ENCODE measurements around the gene LRRC27.

LRRC27 gene

GRCh38 chr10:132355297-132355696 lies 23.3 kb downstream of the LRRC27 start:
- H3K27me3 ChIP-seq (replicated peaks; ENCODE audit: control insufficient read depth, insufficient read depth, low read length) = no peaks in the 10 kb centered on the region
- H3K9ac ChIP-seq (ENCODE audit: low read length) = no peak overlapping the region
- peaks cover 8% of the 10 kb centered on the region for H3K4me1 ChIP-seq (ENCODE audit: control insufficient read depth, insufficient read depth, low read length)
- H3K36me3 ChIP-seq (ENCODE audit: control insufficient read depth, insufficient read depth, low read length, severe bottlenecking) = peaks cover 4% of the 10 kb centered on the region
- no peaks in the 10 kb centered on the region for H3K9me3 ChIP-seq (ENCODE audit: control insufficient read depth, low read length)
- DNase-seq (ENCODE audit: low read depth) = no peak
- H3K4me3 ChIP-seq (ENCODE audit: low read length) = no peak overlapping the region

DNA sequence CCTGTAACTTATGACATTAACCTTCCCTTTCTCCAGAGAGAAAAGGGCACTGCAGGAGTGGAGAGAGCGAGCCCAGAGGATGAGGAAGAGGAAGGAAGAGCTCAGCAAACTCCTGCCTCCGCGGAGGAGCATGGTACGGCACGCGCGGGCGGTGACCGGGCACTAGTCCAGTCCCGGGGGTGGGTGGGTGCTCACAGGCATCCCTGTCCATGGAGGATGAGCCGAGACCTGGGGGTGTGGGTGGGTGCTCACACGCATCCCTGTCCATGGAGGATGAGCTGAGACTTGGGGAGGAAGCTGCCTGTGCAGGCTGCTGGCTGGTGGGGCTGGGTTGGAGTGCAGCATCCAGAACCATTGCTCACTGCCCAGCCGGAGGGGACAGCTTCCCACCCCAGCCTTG lies 23.8 kb downstream of the LRRC27 start:
- Histone ChIP-seq H3K27me3 (replicated peaks; ENCODE audit: control insufficient read depth, insufficient read depth, low read length) (no peaks in the 10 kb centered on the region), H3K36me3 (ENCODE audit: control insufficient read depth, insufficient read depth, low read length, severe bottlenecking) (peaks cover 4% of the 10 kb centered on the region), H3K4me1 (ENCODE audit: control insufficient read depth, insufficient read depth, low read length) (peaks cover 8% of the 10 kb centered on the region), H3K9me3 (ENCODE audit: control insufficient read depth, low read length) (no peaks in the 10 kb centered on the region), H3K4me3 (ENCODE audit: low read length) (no peak overlapping the region), H3K9ac (ENCODE audit: low read length) (no peak overlapping the region)
- DNase-seq (ENCODE audit: low read depth) = no peak

DNA sequence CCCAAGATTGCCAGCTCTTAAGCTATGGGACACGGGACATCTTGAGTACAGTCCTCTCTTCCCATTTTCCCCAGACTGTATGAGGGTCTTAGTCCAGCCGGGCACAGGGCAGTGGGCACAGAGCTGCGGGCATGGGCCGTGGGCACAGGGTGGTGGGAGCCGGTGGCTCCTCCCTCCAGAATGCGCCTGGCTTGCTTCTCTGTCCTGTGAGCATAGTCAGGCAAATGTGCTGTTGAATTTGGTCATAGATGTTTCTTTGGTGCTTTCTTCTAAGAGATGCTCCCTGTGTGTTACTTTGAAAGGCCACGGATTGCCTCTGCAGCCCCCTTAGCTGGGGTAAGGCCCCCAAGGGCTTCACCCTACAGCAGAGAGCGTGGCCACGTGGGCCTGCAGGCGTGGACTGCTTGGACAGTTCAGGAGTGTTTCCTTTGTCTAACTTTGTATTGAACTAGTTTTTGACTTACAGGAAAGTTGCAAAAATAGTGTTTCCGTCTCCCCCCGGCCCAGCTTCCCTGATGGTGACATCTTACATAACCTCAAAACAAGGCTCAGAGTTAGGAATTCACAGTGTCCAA lies 24.7 kb downstream of the LRRC27 start:
- no peaks in the 10 kb centered on the region for H3K9me3 ChIP-seq (ENCODE audit: control insufficient read depth, low read length)
- H3K27me3 ChIP-seq (replicated peaks; ENCODE audit: control insufficient read depth, insufficient read depth, low read length) = no peaks in the 10 kb centered on the region
- peaks cover 8% of the 10 kb centered on the region for H3K4me1 ChIP-seq (ENCODE audit: control insufficient read depth, insufficient read depth, low read length)

DNA sequence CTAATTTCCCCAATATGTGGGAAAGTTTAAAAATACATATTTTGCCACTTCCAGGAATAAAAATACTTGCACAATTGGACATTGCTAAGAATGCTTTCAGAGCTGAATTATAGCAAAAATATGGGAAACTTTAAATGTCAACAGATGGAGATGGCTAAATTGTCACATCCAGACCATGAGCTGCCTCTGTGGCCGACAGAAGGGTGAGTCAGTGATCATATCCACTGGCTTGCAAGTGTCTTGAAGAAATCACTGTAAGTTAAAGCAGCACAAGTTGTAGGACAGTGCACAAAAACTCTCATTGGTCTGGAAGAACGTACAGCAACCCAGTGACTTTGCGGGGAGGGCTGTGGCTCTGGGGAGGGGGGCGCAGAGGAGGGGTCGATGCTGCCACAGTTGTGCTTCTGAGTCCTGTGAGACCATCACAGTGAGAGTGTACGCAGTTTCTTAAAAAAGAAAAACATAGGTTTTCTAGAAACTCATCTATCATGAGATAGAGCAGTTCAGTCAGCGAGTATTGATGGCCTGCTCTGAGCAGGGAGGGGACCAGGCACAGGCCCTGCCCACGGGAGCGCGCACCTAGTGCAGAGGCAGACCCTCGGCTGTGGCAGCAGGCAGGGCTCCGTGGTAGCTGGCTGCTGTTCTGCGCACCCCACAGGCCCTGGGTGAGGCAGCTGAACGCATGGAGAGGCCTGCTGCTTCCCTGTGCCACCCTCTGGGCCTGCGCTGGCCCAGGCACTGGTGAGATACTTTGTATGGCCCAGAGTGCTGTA lies 25.5 kb downstream of the LRRC27 start:
- H3K9ac ChIP-seq (ENCODE audit: low read length) = no peak overlapping the region
- H3K4me1 ChIP-seq (ENCODE audit: control insufficient read depth, insufficient read depth, low read length) = peaks cover 8% of the 10 kb centered on the region
- H3K36me3 ChIP-seq (ENCODE audit: control insufficient read depth, insufficient read depth, low read length, severe bottlenecking) = peaks cover 8% of the 10 kb centered on the region
- DNase-seq (ENCODE audit: low read depth) = no peak
- no peak overlapping the region for H3K4me3 ChIP-seq (ENCODE audit: low read length)
- H3K9me3 ChIP-seq (ENCODE audit: control insufficient read depth, low read length) = no peaks in the 10 kb centered on the region
- H3K27me3 ChIP-seq (replicated peaks; ENCODE audit: control insufficient read depth, insufficient read depth, low read length) = no peaks in the 10 kb centered on the region

More for the DNA sequence above, 24.7 kb downstream of the LRRC27 start:
- peaks cover 8% of the 10 kb centered on the region for H3K36me3 ChIP-seq (ENCODE audit: control insufficient read depth, insufficient read depth, low read length, severe bottlenecking)
- H3K4me3 ChIP-seq (ENCODE audit: low read length) = no peak overlapping the region
- H3K9ac ChIP-seq (ENCODE audit: low read length) = no peak overlapping the region
- DNase-seq (ENCODE audit: low read depth) = no peak

- H3K9ac ChIP-seq (ENCODE audit: low read length) = no peak overlapping the region
- H3K9me3 ChIP-seq (ENCODE audit: control insufficient read depth, low read length) = no peaks in the 10 kb centered on the region
- H3K27me3 ChIP-seq (replicated peaks; ENCODE audit: control insufficient read depth, insufficient read depth, low read length) = no peaks in the 10 kb centered on the region
- no peak for DNase-seq (ENCODE audit: low read depth)
- H3K4me3 ChIP-seq (ENCODE audit: low read length) = no peak overlapping the region
- H3K36me3 ChIP-seq (ENCODE audit: control insufficient read depth, insufficient read depth, low read length, severe bottlenecking) = peaks cover 9% of the 10 kb centered on the region
- H3K4me1 ChIP-seq (ENCODE audit: control insufficient read depth, insufficient read depth, low read length) = peaks cover 8% of the 10 kb centered on the region
These were observed 27.5 kb downstream of the LRRC27 start for GRCh38 chr10:132359305-132360040.

- H3K4me1 ChIP-seq (ENCODE audit: control insufficient read depth, insufficient read depth, low read length) = peaks cover 8% of the 10 kb centered on the region
- no peak overlapping the region for H3K4me3 ChIP-seq (ENCODE audit: low read length)
- no peak overlapping the region for H3K9ac ChIP-seq (ENCODE audit: low read length)
- DNase-seq (ENCODE audit: low read depth) = peak; percentile 38
- peaks cover 11% of the 10 kb centered on the region for H3K36me3 ChIP-seq (ENCODE audit: control insufficient read depth, insufficient read depth, low read length, severe bottlenecking)
- no peaks in the 10 kb centered on the region for H3K27me3 ChIP-seq (replicated peaks; ENCODE audit: control insufficient read depth, insufficient read depth, low read length)
- H3K9me3 ChIP-seq (ENCODE audit: control insufficient read depth, low read length) = no peaks in the 10 kb centered on the region
These were observed 28.9 kb downstream of the LRRC27 start for GRCh38 chr10:132360766-132361447.

GRCh38 chr10:132361581-132362101 lies 29.6 kb downstream of the LRRC27 start:
- H3K4me3 ChIP-seq (ENCODE audit: low read length) = no peak overlapping the region
- peaks cover 19% of the 10 kb centered on the region for H3K36me3 ChIP-seq (ENCODE audit: control insufficient read depth, insufficient read depth, low read length, severe bottlenecking)
- H3K27me3 ChIP-seq (replicated peaks; ENCODE audit: control insufficient read depth, insufficient read depth, low read length) = no peaks in the 10 kb centered on the region
- no peak for DNase-seq (ENCODE audit: low read depth)
- H3K4me1 ChIP-seq (ENCODE audit: control insufficient read depth, insufficient read depth, low read length) = peaks cover 8% of the 10 kb centered on the region
- no peaks in the 10 kb centered on the region for H3K9me3 ChIP-seq (ENCODE audit: control insufficient read depth, low read length)
- H3K9ac ChIP-seq (ENCODE audit: low read length) = no peak overlapping the region

GRCh38 chr10:132362151-132362611 lies 30.2 kb downstream of the LRRC27 start:
- Histone ChIP-seq H3K27me3 (replicated peaks; ENCODE audit: control insufficient read depth, insufficient read depth, low read length) (no peaks in the 10 kb centered on the region), H3K4me1 (ENCODE audit: control insufficient read depth, insufficient read depth, low read length) (peaks cover 8% of the 10 kb centered on the region), H3K36me3 (ENCODE audit: control insufficient read depth, insufficient read depth, low read length, severe bottlenecking) (peaks cover 19% of the 10 kb centered on the region), H3K9ac (ENCODE audit: low read length) (no peak overlapping the region), H3K9me3 (ENCODE audit: control insufficient read depth, low read length) (no peaks in the 10 kb centered on the region), H3K4me3 (ENCODE audit: low read length) (no peak overlapping the region)
- DNase-seq (ENCODE audit: low read depth) = no peak

- H3K9me3 ChIP-seq (ENCODE audit: control insufficient read depth, low read length) = no peaks in the 10 kb centered on the region
- H3K4me1 ChIP-seq (ENCODE audit: control insufficient read depth, insufficient read depth, low read length) = no peaks in the 10 kb centered on the region
- H3K36me3 ChIP-seq (ENCODE audit: control insufficient read depth, insufficient read depth, low read length, severe bottlenecking) = peaks cover 19% of the 10 kb centered on the region
- no peak for DNase-seq (ENCODE audit: low read depth)
- H3K4me3 ChIP-seq (ENCODE audit: low read length) = no peak overlapping the region
- no peak overlapping the region for H3K9ac ChIP-seq (ENCODE audit: low read length)
- no peaks in the 10 kb centered on the region for H3K27me3 ChIP-seq (replicated peaks; ENCODE audit: control insufficient read depth, insufficient read depth, low read length)
These were observed 31.4 kb downstream of the LRRC27 start for GRCh38 chr10:132363376-132363775.

DNA sequence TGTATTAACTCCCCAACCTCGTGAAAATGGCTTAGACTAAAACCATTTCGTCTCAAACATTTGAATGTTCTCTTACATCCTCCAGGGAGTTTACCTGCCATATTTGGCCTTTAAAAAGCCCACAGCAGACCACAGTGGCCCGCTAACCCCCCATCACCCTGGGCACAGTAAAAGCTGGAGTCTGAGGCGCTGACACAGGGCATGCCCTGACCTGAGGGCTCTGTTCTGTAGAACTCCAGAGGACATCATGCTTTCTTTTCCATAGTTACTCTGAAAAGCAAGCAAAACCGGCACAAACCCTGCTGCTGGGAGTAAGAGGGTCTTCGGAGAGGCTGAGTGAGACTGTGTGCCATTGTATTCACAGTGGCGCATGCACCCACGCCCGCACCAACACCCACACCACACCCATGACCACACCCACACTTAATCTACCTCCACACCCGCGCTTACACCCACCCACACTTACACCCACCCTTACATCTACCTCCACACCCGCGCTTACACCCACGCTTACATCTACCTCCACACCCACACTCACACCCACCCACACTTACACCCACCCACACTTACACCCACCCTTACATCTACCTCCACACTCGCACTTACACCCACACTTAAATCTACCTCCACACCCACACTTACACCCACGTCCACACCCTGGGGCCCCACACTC lies 32.1 kb downstream of the LRRC27 start:
- Histone ChIP-seq H3K9me3 (ENCODE audit: control insufficient read depth, low read length) (no peaks in the 10 kb centered on the region), H3K36me3 (ENCODE audit: control insufficient read depth, insufficient read depth, low read length, severe bottlenecking) (peaks cover 19% of the 10 kb centered on the region), H3K4me1 (ENCODE audit: control insufficient read depth, insufficient read depth, low read length) (peaks cover 4% of the 10 kb centered on the region), H3K27me3 (replicated peaks; ENCODE audit: control insufficient read depth, insufficient read depth, low read length) (no peaks in the 10 kb centered on the region), H3K9ac (ENCODE audit: low read length) (no peak overlapping the region), H3K4me3 (ENCODE audit: low read length) (no peak overlapping the region)
- DNase-seq (ENCODE audit: low read depth) = peak; percentile 10
